Stimulated activated CD8-positive, alpha-beta memory T cell treated with anti-CD3 and anti-CD28 coated beads, Interleukin-12 subunit alpha, Interleukin-12 subunit beta, amount 100 ng/mL, for 24 hours (primary cell): Measurements from ENCODE around the gene OR4D2.
A peak's percentile ranks its signal among the peaks of the same experiment; 100 is the strongest.
"Not testable (repeated sequence)": the region's sequence is repeated elsewhere in the genome, so short reads cannot be mapped to it uniquely, and the experiment has no call there.

Experiments used
- DNase-seq: peaks from one replicate; pipeline ENCODE4 v3.0.0-alpha.2; 2020; ENCODE audit errors: extremely low read depth

OR4D2 gene

GRCh38 chr17:58166682-58167081, at the start of gene OR4D2:
Gene OR4D2, plus strand, starts transcription at chr17:58166982. Its CDS starts 2,674 bp downstream, at chr17:58169656.
- DNase-seq: no peak

DNA sequence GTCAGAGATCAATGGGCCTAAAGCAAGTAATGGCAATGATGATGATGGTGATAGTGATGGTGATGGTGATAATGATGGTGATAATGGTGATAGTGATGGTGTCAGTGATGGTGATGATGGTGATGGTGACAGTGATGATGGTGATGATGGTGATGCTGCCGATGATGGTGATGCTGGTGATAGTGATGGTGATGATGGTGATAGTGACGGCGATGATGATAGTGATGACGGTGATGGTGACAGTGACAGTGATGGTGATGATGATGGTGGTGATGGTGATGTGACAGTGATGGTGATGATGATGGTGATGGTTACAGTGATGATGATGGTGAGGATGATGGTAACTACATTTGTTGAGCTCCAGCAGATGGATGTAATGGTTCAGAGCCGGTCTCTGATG, 49.4 kb upstream of the OR4D2 start:
- DNase-seq: no peak

- no peak for DNase-seq
These were observed 47.3 kb upstream of the OR4D2 start for GRCh38 chr17:58119491-58119890.

DNA sequence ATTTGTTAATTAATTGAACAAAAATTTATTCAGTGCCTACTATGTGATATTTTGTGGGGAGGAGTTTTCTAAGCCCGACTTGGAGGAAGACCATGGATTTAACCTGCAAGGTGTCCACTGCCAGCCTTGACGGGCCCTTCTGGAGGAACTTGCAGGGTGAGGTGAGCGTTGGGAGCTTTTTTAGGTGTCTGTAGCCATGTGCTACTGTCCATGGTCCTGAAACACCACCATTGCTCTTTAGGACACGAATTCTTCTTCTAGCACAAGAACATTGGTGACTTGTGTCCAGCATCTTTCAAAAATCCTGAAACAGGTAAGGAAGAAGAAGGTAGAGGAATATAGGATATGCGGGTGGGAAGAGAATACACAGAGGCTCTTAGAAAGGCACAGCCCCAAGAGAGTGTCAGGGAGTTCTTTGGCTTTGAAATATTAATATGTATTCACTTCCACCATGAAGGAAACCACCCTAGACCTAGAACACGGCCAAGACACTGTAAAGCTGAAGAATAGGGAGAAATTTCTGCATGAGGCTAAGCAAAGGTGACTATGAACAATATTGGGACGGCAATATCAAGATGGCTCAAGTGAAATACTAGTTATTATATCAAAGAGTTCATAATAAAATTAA, 46.5 kb upstream of the OR4D2 start:
- peak; percentile 3 for DNase-seq

DNA sequence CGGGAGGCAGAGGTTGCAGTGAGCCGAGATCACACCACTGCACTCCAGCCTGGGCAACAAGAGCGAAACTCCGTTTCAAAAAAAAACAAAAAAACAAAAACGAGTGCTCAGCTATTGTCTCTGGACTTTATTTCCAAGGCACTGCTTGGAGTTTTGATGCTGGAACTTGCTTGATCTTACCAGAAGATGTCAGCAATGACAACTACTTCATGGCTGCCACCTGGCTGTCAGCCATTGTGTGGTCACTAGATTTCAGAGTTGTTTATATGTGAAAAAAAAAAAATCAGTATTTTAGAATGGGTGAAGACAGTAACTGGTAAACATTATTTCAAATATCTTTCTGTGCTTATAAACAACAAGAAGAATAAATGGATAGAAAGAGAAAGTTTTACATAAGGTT, 44.9 kb upstream of the OR4D2 start:
- DNase-seq: no peak

DNA sequence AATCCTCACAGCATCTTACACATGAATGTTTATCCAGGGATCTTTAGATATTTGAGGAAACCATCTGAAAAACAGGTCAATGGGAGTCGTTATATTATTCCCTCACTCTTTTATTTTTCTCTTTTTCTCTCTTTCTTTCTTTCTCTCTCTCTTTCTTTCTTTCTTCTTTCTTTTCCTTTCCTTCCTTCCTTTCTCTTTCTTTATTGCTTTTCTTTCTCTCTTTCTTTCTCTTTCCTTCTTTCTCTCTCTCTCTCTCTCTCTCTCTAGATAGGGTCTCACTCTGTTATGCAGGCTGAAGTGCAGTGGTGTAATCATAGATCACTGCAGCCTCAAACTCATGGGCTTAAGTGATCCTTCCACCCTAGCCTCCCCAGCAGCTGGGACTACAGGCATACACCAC, 38.9 kb upstream of the OR4D2 start:
- no peak for DNase-seq

DNA sequence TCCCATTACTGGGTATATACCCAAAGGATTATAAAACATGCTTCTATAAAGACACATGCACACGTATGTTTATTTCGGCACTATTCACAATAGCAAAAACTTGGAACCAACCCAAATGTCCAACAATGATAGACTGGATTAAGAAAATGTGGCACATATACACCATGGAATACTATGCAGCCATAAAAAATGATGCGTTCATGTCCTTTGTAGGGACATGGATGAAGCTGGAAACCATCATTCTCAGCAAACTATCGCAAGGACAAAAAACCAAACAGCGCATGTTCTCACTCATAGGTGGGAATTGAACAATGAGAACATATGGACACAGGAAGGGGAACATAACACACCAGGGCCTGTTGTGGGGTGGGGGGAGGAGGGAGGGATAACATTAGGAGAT, 34.1 kb upstream of the OR4D2 start:
- not testable (repeated sequence) for DNase-seq

DNA sequence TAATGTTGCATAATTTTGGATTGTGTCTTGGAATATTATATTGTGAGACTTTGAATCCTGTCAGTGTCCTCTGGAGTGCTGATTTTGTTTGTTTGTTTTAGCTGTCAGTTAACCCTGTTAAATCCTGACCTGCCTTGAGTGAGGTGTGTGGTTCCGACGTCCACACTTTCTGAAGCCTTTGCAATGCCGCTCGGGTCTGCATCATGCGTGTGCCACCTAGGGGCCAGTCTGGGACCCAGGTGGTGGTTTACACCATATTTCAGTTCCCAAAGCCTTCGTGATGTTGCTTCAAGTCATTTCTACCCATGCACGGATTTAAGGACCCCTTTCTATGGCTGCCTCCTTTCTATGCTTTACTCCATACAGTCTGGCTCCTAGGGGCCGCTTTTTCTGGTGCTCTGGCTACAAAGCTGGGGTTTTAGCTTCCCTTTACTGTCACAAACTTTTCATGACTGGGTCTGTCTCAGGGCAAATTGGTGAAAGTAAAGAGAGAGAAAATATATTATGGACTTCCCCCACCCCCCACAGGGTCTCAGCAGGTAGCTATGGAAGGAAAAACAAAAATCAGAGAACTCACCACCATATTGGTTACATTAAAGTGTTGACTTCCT, 30.0 kb upstream of the OR4D2 start:
- DNase-seq: no peak

DNA sequence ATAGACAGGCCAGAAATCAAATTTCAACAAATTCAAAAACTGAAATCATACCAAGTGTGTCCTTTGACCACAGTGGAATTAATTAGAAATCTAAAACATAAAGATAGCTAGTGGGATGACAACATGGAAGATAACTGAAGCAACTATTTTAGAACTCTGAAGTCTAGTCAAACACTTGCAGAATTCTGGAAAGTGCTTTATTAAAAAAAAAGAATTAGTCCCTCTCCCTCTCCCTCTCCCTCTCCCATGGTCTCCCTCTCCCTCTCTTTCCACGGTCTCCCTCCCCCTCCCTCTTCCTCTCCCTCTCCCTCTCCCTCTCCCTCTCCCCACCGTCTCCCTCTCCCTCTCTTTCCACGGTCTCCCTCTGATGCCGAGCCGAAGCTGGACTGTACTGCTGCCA, 25.3 kb upstream of the OR4D2 start:
- no peak for DNase-seq

DNA sequence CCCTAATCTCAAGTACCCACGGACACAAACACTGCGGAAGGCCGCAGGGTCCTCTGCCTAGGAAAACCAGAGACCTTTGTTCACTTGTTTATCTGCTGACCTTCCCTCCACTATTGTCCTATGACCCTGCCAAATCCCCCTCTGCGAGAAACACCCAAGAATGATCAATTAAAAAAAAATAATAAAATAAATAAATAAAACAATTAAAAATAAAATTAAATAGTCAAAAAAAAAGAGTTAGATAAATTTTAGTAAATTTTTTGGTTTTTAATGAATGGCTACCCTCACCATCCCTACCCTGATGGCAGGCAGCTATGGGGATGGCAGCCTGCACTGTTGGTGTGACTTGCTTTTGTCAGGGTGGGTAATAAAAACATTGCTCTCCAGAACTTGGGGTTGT, 23.4 kb upstream of the OR4D2 start:
- not testable (repeated sequence) for DNase-seq

DNA sequence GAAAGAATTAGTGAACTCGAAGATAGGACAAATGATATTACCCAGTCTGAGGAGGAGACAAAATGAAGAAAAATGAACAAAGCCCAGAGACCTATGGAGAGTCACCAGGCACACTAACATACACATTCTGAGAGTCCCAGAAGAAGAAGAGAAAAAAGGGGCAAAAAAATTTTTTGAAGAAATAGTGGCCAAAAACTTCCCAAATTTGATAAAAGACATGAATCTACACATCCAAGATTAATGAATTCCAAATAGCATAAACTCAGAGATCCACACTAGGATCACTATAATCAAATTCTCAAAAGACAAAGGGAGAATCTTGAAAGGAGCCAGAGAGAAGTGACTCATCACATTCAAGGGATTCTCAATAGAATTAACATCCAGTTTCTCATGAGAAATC, 22.0 kb upstream of the OR4D2 start:
- no peak for DNase-seq

DNA sequence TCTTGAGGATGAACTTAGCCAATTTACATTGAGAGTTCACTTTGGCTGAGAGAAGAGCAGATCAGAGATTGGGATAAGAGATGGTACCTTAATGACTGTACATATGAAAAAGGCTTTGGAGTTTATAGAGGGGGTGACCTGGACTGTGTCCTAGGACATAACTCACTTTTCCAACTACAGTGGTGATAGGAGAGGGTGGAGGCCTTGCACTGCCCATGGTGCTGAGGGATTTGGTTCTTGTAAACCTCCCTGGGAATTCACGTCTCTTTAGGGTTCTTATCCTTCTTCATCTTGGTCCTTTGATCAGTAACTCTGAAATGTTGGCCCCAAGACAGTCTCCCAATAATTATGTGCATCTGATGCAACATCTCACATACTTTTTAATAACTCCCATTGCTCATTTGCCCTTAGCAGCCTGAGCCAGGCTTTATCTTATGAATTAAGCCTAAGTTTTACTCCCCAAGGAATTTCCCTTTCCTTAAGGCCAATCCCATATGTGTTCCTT, 18.8 kb upstream of the OR4D2 start, which contains the start of gene OR4D1:
Gene OR4D1, plus strand, starts transcription at position 455 of the 505 bp plus-strand sequence. CDS start 6,770 bp downstream, outside the sequence.
- DNase-seq: no peak

DNA sequence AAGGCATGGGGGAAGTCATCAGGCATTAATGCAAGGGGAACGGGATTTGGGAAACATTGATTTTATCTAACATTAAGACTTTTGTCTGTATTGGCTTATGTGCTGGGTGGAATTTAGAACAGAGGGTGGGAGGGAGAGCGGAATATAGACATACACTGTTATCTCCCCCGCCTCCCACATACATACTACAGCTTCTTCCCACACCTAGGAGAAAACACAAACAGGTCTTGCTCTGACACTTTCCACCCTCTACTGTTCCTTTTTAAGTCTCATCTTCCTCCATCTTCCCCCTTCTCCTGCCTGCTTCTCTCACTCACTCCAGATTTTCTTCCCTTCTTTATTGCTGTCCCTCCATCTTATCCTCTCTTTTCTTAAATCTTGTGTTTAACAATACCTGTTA, 18.2 kb upstream of the OR4D2 start:
- DNase-seq: no peak

- no peak for DNase-seq
These were observed 16.4 kb upstream of the OR4D2 start for GRCh38 chr17:58150394-58150793.

DNA sequence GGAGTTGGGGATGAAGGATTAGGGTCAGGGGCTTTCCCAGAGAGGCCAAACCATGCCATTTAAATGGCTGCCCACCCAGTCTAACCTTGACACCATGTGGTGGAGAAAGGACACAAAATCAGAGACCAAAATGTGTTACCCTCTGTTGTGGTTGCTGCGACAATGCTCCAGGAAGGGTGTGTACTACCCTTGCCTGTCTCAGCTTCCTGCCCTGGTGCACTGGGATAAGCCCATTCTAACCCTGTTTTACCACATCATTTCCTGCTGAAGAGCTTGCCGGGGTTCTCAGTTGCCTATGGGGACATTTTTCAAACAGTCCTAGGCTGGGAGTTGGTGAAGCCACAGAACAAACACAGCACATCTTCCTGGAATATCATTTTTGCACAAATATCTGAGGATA, 13.7 kb upstream of the OR4D2 start:
- DNase-seq: no peak

DNA sequence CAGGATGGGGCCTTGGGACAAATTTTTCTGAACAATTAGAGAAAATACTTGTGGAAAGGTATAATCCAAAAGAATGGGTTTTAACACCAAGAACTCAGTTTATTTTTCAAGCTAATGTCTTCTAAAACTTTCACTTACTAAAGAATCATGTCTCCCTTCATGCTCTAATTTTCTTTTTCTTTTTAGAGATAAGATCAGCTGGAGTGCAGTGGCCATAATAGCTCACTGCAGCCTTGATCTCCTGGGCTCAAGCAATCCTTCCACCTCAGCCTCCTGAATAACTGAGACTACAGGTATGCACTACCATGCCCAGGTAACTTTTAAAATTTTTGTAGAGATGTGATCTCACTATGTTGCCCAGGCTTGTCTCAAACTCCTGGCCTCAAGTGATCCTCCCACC, 13.1 kb upstream of the OR4D2 start:
- no peak for DNase-seq

- DNase-seq: peak; percentile 26
These were observed 9.7 kb upstream of the OR4D2 start for GRCh38 chr17:58156839-58157803.

DNA sequence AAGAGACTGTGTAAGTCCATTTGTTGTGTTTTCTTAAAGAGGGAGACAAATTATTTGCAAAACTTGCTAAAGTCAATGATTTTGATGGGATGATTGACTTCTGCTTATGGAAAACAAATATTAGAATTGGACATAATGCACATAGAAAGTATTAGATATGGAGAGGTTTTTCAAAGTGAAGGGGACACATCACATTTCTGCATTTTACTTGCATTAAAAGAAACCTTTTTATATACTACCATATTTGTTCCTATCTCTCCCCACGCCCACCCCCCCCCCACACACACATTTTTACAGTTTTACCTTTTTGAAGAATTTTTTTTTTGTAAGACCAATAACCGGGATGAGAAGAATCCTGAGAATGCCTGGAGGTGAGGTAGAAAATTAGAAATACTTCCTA, 8.6 kb upstream of the OR4D2 start:
- no peak for DNase-seq

GRCh38 chr17:58161566-58161965, 5.2 kb upstream of the OR4D2 start:
- no peak for DNase-seq

DNA sequence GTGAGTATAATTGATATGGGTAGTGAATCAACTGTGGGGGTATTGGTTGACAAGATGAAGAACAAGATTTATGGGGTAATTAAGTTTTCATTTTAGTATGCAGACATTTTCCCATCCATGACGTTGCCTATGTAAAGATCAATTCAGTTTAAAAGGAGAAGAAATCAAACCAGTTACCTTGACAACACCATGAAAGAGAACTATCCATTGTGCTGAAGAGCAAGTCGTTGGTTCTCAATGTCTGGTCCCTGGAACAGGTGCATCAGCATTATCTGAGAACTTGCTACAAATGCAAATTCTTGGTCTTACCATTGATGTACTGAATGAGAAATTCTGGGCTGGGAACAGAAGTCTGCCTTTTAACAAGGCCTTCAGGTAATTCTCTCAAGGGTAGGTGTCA, 801 bp upstream of the OR4D2 start:
- no peak for DNase-seq

DNA sequence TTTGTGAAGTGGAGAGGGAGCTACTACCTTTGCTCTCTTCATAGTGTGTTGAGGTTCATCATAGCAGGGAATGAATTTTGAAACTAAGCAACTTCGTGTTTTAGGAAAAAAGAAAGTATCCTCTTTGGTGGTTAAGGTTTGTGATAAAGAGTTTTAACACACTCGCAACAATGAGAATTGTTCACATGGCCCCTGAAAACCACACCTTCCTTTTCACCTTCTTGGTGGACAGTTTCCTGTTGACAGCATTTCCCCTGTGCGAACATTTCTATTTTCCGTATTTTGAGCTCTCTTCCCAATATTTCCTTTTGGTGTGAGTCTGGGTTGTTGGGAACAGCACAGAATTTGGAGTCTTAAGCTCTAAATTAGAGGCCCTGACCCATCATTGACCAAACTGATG, 3.8 kb downstream of the OR4D2 start:
- no peak for DNase-seq

- DNase-seq: no peak
These were observed 5.7 kb downstream of the OR4D2 start for GRCh38 chr17:58172369-58173071.
